IPS-11a (cell line): ENCODE measurements around the gene BCL2.

Experiments
- H3K4me3 ChIP-seq: one replicate; pipeline ENCODE4 v1.5.1; 2013; ENCODE audit warnings: low read depth, low read length, control low read depth

BCL2 gene

GRCh38 chr18:63099091-63099840 is 220.3 kb downstream of the BCL2 start:
- no peak overlapping the region for H3K4me3 ChIP-seq

GRCh38 chr18:63098018-63098981 is 221.3 kb downstream of the BCL2 start:
- H3K4me3 ChIP-seq: no peak overlapping the region

- no peak overlapping the region for H3K4me3 ChIP-seq
Observed at GRCh38 chr18:63097178-63097577, 222.4 kb downstream of the BCL2 start.

- H3K4me3 ChIP-seq: no peak overlapping the region
Observed at GRCh38 chr18:63096327-63096874, 223.2 kb downstream of the BCL2 start.

- no peak overlapping the region for H3K4me3 ChIP-seq
Observed at GRCh38 chr18:63095768-63096167, 223.8 kb downstream of the BCL2 start.

GRCh38 chr18:63091671-63092364 is 227.8 kb downstream of the BCL2 start:
- no peak overlapping the region for H3K4me3 ChIP-seq

- H3K4me3 ChIP-seq: no peak overlapping the region
Observed at GRCh38 chr18:63090334-63090733, 229.2 kb downstream of the BCL2 start.

- H3K4me3 ChIP-seq: no peak overlapping the region
Observed at GRCh38 chr18:63089041-63089440, 230.5 kb downstream of the BCL2 start.

GRCh38 chr18:63088262-63088661 is 231.3 kb downstream of the BCL2 start:
- H3K4me3 ChIP-seq: no peak overlapping the region

- no peak overlapping the region for H3K4me3 ChIP-seq
Observed at GRCh38 chr18:63087421-63088230, 231.9 kb downstream of the BCL2 start.

- H3K4me3 ChIP-seq: no peak overlapping the region
Observed at GRCh38 chr18:63085611-63086010, 234.0 kb downstream of the BCL2 start.

- no peak overlapping the region for H3K4me3 ChIP-seq
Observed at GRCh38 chr18:63084219-63084618, 235.3 kb downstream of the BCL2 start.

GRCh38 chr18:63083555-63083954 is 236.0 kb downstream of the BCL2 start:
- H3K4me3 ChIP-seq: no peak overlapping the region

GRCh38 chr18:63083020-63083531 is 236.5 kb downstream of the BCL2 start:
- H3K4me3 ChIP-seq: no peak overlapping the region

- H3K4me3 ChIP-seq: no peak overlapping the region
Observed at GRCh38 chr18:63082366-63083019, 237.1 kb downstream of the BCL2 start.

- no peak overlapping the region for H3K4me3 ChIP-seq
Observed at GRCh38 chr18:63079114-63079513, 240.5 kb downstream of the BCL2 start.

GRCh38 chr18:63078471-63078870 is 241.1 kb downstream of the BCL2 start:
- no peak overlapping the region for H3K4me3 ChIP-seq

GRCh38 chr18:63074981-63075404 is 244.6 kb downstream of the BCL2 start:
- H3K4me3 ChIP-seq: peak overlapping the region; percentile 53

GRCh38 chr18:63073481-63073880 is 246.1 kb downstream of the BCL2 start:
- H3K4me3 ChIP-seq: no peak overlapping the region
